Activated T-cell treated with anti-CD3 and anti-CD28 coated beads for 1 hour (primary cell): Measurements from ENCODE around the gene PPP1CC.

Experiments
- DNase-seq: peaks from one replicate; pipeline ENCODE4 v3.0.0-alpha.2; 2020; ENCODE audit warnings: low read depth

Gene PPP1CC

DNA sequence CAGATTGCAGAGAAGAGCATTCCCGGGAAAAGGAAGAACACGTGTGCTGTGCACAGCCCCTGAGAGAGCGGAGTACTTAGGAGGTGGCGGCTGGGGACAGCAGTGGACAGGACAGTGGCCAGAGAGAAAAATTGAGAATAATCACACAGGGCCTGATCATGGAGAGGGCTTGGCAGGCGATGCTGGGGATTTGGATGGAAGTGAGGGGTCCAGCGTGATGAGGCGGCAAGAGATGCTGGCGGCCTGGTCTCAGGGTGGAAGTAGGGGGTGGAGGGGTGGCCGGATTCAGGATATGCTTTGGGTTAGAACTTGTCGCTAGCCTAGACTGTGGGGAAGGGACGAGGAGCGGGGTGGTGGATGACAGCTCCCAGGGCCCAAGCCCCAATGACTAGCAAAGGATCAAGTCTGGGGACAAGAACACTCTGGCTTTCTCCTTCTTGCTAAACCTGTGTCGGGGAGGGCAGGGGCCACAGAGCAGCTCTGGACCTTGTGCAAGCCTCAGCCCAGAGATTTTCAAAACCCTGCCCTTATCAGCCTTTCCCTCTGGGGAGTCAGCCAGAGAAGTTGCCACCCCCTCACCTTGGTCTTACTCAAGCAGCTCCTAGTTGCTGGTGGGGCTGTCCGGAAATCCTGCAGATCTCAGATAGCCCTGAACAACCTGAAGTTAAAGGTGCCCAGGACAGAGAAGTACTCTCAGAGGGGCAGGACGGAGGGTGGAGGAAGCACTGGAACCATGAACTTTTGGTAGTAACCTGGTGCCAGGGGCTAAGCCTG, 55.1 kb downstream of the PPP1CC start:
- DNase-seq = no peak

- no peak for DNase-seq
Measured at GRCh38 chr12:110686294-110686903, 56.3 kb downstream of the PPP1CC start.

DNA sequence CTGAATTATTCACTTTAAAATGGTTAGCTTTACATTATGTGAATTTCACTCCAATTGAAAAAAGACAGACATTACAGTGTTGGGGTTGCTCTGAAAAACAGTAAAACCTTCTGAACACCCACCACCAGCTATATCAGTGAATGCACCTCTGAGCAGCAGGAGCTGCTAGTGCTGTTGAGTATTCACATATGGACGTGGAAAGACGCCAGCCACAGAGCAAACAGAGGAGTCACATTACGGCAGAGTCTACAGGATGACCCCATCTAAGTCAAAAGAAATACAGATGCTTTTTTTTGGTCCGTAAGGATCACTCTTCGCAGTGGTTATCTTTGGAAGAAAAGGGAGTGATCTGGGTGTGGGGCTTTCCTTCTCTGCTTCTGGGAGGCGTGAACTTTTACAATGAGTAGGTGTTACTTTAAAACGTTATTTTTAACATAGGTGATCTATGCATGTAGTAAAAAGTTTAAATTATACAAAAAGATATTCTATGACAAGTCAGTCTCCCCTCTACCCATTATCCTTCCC, 58.3 kb downstream of the PPP1CC start:
- DNase-seq = no peak

GRCh38 chr12:110683888-110684287, 58.8 kb downstream of the PPP1CC start:
- DNase-seq = no peak

DNA sequence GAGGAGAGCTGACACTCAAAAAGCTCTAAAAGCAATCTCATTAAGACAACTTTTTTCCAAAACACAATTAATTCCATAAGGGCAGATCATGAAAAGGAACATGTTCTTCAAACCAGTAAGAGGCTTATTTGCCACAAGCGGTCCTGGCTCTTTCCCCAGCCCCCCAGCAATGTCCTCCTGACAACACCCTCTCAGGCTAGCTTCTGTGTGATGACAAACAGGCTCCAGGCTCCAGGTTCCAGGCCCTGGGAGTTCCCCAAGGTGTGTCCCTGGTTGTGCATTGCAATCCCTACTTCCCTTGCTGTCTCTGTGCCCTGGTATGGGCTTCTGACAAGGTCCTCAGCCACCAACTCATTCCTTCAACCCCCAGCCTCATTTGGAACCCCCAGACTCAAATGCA, 62.7 kb downstream of the PPP1CC start:
- DNase-seq = no peak

DNA sequence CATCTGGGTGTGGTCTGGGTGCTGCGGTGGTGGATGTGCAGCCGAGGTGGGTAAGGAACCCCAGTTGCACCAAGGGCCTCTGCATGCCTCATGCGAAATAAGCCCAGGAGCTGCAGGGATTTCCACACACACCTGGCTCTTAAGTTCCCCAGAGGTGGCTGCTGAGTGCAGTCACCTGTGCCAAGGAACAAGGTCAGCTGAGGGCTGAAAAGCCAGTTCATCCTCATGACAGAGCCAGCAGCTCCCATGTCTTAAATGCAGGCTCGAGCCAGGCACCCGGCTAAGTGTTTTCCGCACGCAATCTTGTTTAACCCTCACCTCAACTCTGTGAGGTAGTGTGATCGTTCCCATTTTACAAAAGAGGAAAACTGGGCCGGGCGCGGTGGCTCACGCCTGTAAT, 63.5 kb downstream of the PPP1CC start:
- DNase-seq = no peak

- DNase-seq = no peak
Measured at GRCh38 chr12:110677982-110678381, 64.7 kb downstream of the PPP1CC start.

- DNase-seq = no peak
Measured at GRCh38 chr12:110677206-110677911, 65.3 kb downstream of the PPP1CC start.

DNA sequence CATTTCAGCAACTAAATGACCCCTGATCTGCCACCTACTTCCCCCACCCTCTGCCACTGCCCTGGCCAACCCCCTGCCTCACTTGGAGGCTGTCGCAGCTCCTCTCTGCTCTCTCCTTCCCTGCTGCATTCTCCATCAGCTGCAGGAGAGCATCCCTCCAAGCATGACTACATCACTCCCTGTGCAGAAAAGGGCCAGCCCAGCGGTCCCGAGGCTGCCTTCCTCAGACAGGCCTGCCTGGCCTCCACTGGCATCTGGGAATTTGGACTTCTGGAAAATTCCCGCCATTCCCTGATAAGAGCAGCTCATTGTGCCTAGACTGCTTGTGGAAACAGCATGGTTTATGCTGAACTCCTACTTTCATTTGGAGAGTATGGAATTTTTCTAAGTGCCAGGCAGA, 66.5 kb downstream of the PPP1CC start:
- no peak for DNase-seq

GRCh38 chr12:110670161-110670701, 72.5 kb downstream of the PPP1CC start:
- DNase-seq = no peak
